GM12875 (cell line): ENCODE results near the gene FLVCR2.

Experiments used
- H3K4me3 ChIP-seq: one replicate; pipeline ENCODE4 v1.5.1; 2011; ENCODE audit warnings: low read depth, low read length, control low read depth
- TF ChIP-seq, protein P1 (sequence below): IDR thresholded peaks from 2 replicates; pipeline ENCODE4 v1.5.1; 2011; ENCODE audit warnings: low read depth, mild to moderate bottlenecking, control low read depth, inconsistent platforms, low read length, moderate library complexity, borderline replicate concordance; ENCODE audit not compliant: insufficient read depth

The FLVCR2 gene

DNA sequence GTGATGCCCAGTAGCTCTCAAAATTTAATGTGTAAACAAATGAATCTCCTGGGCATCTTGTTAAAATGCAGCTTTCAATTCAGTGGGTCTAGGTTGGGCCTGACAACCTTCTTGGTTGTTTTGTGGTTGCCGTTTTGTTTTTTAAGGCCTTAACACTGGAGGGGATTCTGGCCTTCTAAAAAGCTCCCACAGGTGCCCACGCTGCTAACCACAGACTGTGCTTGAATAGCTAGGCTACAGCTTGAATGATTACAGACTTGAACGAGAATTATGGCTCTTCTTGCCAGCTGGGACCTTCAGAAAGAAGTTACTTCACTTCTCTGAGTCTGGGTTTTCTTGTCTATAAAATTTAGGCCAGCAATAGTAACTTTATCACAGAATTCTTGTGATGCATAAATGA lies 1.3 kb upstream of the FLVCR2 start:
- TF ChIP-seq, protein P1, sequence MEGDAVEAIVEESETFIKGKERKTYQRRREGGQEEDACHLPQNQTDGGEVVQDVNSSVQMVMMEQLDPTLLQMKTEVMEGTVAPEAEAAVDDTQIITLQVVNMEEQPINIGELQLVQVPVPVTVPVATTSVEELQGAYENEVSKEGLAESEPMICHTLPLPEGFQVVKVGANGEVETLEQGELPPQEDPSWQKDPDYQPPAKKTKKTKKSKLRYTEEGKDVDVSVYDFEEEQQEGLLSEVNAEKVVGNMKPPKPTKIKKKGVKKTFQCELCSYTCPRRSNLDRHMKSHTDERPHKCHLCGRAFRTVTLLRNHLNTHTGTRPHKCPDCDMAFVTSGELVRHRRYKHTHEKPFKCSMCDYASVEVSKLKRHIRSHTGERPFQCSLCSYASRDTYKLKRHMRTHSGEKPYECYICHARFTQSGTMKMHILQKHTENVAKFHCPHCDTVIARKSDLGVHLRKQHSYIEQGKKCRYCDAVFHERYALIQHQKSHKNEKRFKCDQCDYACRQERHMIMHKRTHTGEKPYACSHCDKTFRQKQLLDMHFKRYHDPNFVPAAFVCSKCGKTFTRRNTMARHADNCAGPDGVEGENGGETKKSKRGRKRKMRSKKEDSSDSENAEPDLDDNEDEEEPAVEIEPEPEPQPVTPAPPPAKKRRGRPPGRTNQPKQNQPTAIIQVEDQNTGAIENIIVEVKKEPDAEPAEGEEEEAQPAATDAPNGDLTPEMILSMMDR: no peak
- no peak overlapping the region for H3K4me3 ChIP-seq

GRCh38 chr14:75577729-75578101 lies 705 bp upstream of the FLVCR2 start:
- H3K4me3 ChIP-seq: peak overlapping the region; percentile 51
- TF ChIP-seq, protein P1: peak; percentile 75

DNA sequence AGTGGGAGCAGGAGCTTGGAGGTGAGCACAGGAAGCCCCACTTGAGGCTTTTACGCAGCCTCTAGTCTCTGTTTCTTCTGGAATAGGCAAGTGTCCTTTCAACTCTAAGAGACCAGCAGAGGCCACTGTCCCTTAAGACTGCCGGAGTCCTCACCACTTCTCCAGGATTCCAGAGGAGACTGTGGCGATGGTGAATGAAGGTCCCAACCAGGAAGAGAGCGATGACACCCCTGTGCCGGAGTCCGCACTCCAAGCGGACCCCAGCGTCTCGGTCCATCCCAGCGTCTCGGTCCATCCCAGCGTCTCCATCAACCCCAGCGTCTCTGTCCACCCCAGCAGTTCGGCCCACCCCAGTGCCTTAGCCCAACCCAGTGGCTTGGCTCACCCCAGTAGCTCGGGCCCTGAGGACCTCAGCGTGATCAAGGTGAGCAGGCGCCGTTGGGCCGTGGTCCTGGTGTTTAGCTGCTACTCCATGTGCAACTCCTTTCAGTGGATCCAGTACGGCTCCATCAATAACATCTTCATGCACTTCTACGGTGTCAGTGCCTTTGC lies 442 bp downstream of the FLVCR2 start:
- TF ChIP-seq, protein P1: no peak
- peak overlapping the region; percentile 51 for H3K4me3 ChIP-seq

DNA sequence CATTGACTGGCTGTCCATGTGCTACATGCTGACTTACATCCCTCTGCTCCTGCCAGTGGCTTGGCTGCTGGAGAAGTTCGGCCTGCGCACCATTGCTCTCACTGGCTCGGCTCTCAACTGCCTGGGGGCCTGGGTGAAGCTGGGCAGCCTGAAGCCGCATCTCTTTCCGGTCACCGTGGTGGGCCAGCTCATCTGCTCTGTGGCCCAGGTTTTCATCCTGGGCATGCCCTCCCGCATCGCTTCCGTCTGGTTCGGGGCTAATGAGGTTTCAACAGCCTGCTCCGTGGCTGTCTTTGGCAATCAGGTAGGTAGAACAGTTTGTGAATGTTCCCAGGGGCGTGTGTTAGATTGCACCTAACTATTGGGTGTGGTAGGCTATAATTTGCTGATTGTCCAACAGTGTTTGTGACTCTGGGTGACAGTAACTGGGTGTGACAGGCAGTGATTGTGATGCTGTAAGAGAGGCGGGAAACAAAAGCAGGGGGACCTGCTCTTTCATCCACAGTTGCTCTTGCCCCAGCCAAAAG lies 981 bp downstream of the FLVCR2 start:
- TF ChIP-seq, protein P1: no peak

DNA sequence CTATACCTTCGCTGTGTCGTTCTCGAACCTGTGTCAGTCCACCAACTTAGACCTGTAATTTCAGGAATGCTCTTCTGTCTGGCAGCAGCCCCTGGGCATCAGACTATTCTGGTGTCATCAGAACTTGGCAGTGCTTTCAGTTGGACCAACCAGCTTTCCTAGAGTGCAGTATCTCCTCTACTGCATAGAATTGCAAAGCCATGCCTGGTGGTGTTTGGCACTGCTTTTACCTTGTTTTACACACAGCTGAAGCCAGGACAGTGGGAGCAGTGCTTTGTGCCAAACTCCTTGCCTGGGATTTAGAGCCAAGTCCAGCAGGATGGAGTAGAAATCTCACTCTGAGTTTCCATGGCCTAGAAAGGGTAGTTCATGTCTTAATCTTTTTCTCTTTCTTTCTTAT lies 1.5 kb downstream of the FLVCR2 start:
- H3K4me3 ChIP-seq: no peak overlapping the region
- TF ChIP-seq, protein P1: no peak

More for the DNA sequence above, 981 bp downstream of the FLVCR2 start:
- no peak overlapping the region for H3K4me3 ChIP-seq

DNA sequence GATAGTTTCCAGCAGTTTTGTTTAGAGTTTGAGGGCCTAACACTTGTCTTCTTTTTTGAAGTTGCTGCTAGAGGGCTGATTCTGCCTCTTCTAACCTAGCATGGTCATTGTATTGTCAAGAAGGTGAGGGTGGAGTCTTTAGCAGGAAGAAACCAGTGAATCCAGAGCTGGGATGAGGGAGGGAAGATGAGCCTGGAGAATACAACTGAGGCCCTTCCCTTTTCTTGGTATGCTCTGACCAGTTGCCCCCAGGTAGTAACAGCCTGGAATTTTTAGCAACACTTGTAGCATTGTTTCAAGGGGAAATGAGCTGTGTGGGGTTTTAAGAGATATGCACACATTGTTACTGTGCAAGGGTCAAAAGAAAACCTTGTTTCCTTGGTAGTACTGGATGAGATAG lies 9.0 kb downstream of the FLVCR2 start:
- H3K4me3 ChIP-seq: no peak overlapping the region
- TF ChIP-seq, protein P1: no peak

DNA sequence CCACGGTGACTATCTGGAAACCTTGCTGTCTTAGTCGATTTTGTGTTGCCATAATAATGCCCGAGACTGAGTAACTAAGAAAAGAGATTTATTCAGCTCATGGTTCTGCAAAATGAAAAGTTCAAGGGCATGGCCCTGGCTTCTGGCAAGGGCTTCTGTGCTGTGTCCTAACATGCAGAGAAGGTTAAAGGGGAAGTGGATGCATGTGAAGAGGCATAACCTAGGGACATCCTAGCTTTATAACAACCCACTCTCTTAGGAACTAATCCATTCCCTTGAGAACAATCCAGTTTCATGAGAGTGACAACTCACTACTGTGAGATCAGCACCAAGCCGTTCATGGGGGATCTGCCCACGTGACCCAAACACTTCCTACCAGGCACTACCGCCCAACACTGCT lies 11.5 kb downstream of the FLVCR2 start:
- TF ChIP-seq, protein P1: no peak
- H3K4me3 ChIP-seq: no peak overlapping the region
